ENCODE measurements around the gene UBE2K.
"Not testable (repeated sequence)": the region's sequence is repeated elsewhere in the genome, so short reads cannot be mapped to it uniquely, and the experiment has no call there.

Gene UBE2K

GRCh38 chr4:39761005-39761667 is 63.2 kb downstream of the UBE2K start:
- no peak for DNase-seq (ENCODE audit: extremely low spot score)
- POLR2A ChIA-PET: no interaction called here
- CTCF ChIA-PET: interaction anchor here (1.3 kb wide), 1 partner anchor 30 kb away, joined by 3 read pairs; no protein-coding TSS in a partner anchor
- no peak for TF ChIP-seq CTCF (IDR thresholded peaks at IDR 0.05; ENCODE audit: control extremely low read depth, extremely low read depth, low read depth, missing control alignments)

- CTCF ChIA-PET: interaction anchor here (1.6 kb wide), 1 partner anchor 9 kb away, joined by 4 read pairs; no protein-coding TSS in a partner anchor
- no peak for TF ChIP-seq CTCF (IDR thresholded peaks at IDR 0.05; ENCODE audit: control extremely low read depth, extremely low read depth, low read depth, missing control alignments)
- POLR2A ChIA-PET: interaction anchor here (0.7 kb wide), 1 partner anchor 62 kb away, joined by 7 read pairs; no protein-coding TSS in a partner anchor
- DNase-seq (ENCODE audit: extremely low spot score): peak; percentile 42
Measured at GRCh38 chr4:39763714-39764572, 66.0 kb downstream of the UBE2K start.

GRCh38 chr4:39770005-39770404 is 72.1 kb downstream of the UBE2K start:
- ChIA-PET CTCF (no interaction called here), POLR2A (no interaction called here)
- DNase-seq (ENCODE audit: extremely low spot score): no peak
- no peak for TF ChIP-seq CTCF (IDR thresholded peaks at IDR 0.05; ENCODE audit: control extremely low read depth, extremely low read depth, low read depth, missing control alignments)

GRCh38 chr4:39770471-39770870 is 72.5 kb downstream of the UBE2K start:
- TF ChIP-seq CTCF (IDR thresholded peaks at IDR 0.05; ENCODE audit: control extremely low read depth, extremely low read depth, low read depth, missing control alignments): no peak
- no peak for DNase-seq (ENCODE audit: extremely low spot score)
- ChIA-PET POLR2A (no interaction called here), CTCF (no interaction called here)

GRCh38 chr4:39770969-39771724 is 73.2 kb downstream of the UBE2K start:
- TF ChIP-seq CTCF (IDR thresholded peaks at IDR 0.05; ENCODE audit: control extremely low read depth, extremely low read depth, low read depth, missing control alignments): no peak
- ChIA-PET POLR2A (no interaction called here), CTCF (no interaction called here)
- DNase-seq (ENCODE audit: extremely low spot score): no peak

GRCh38 chr4:39781988-39782387 is 84.1 kb downstream of the UBE2K start:
- CTCF ChIA-PET, POLR2A ChIA-PET: not testable (repeated sequence)

More at GRCh38 chr4:39781988-39782387, 84.1 kb downstream of the UBE2K start:
- not testable (repeated sequence) for DNase-seq (ENCODE audit: extremely low spot score)

Data from GM10248 (cell line).